GM12878 (cell line): ENCODE results near the gene SUOX. TPM values are rescaled to one million over a fixed set of nuclear protein-coding genes. Genes with fewer than 3 reads are reported as not detected.
A peak's percentile ranks its signal among the peaks of the same experiment; 100 is the strongest.

Experiments
- CHD4 ChIP-seq: fragments of 200-600 bp; sonication (generic); IDR thresholded peaks from 2 replicates; pipeline ENCODE4 v1.6.1; 2016; ENCODE audit warnings: mild to moderate bottlenecking
- ETV6 ChIP-seq, 2 experiments: fragments of 450-650 bp in 1 of 2; IDR thresholded peaks in 1 of 2; conservative IDR thresholded peaks in 1 of 2; 2 replicates each; pipeline ENCODE4 v1.6.1; 2014; ENCODE audit warnings: antibody characterized with exemption in 1 of 2, borderline replicate concordance in 1 of 2, low read depth in 1 of 2, mild to moderate bottlenecking in 1 of 2, moderate library complexity in 1 of 2
- FOXK2 ChIP-seq: fragments of 450-650 bp; IDR thresholded peaks from 2 replicates; pipeline ENCODE4 v1.6.1; 2017; ENCODE audit warnings: mild to moderate bottlenecking, moderate library complexity
- KAT2A ChIP-seq: conservative IDR thresholded peaks from 2 replicates; pipeline ENCODE4 v1.6.1; 2011; ENCODE audit warnings: low read depth, low read length; ENCODE audit not compliant: control insufficient read depth
- NR2C2 ChIP-seq: IDR thresholded peaks from 2 replicates; pipeline ENCODE4 v1.6.1; 2011; ENCODE audit warnings: borderline replicate concordance, low read depth; ENCODE audit not compliant: control insufficient read depth, insufficient read length
- POLR2AphosphoS5 ChIP-seq: IDR thresholded peaks from 2 replicates; pipeline ENCODE4 v1.6.1; 2011; ENCODE audit warnings: mild to moderate bottlenecking, low read length, inconsistent platforms
- RCOR1 ChIP-seq: conservative IDR thresholded peaks from 2 replicates; pipeline ENCODE4 v1.6.1; 2012; ENCODE audit warnings: low read depth, low read length, improper control_type of control experiment
- STAT3 ChIP-seq: IDR thresholded peaks from 2 replicates; pipeline ENCODE4 v1.6.1; 2011; ENCODE audit warnings: low read depth, low read length, improper control_type of control experiment
- ZSCAN29 ChIP-seq: fragments of 450-650 bp; IDR thresholded peaks from 2 replicates; pipeline ENCODE4 v1.6.1; 2017; ENCODE audit warnings: mild to moderate bottlenecking, moderate library complexity
- polyA plus RNA-seq, 11 experiments: library from polyadenylated mRNA; depleted of rRNA in 4 of 11; unstranded in 6 of 11; stranded (reverse) in 5 of 11; fragments of >200 nt; fragmentation: Nextera tagmentation in 4 of 11; fragmentation: Illumina TruSeq in 1 of 11; extraction: Ambion mirVana in 4 of 11; extraction: Trizol in 1 of 11; gene quantifications; 1 replicate in 1 of 11; 2 replicates in 10 of 11; pipeline versions ENCODE4 v1.2.1 to v1.2.3, GENCODE V29; 2011 to 2016; ENCODE audit warnings: inconsistent platforms in 2 of 11, missing spikeins in 2 of 11, low read depth in 1 of 11
- total RNA-seq, 4 experiments: library from RNA; depleted of rRNA in 3 of 4; stranded (reverse); fragments of >200 nt in 3 of 4; fragmentation: Illumina TruSeq in 1 of 4; extraction: Trizol in 1 of 4; gene quantifications; 2 replicates each; pipeline versions ENCODE4 v1.2.1 to v1.2.3, GENCODE V29; 2013 to 2021
- TF ChIP-seq, protein P1 (sequence below): IDR thresholded peaks from 2 replicates; pipeline ENCODE4 v1.6.1; 2011; ENCODE audit warnings: borderline replicate concordance, low read depth, mild to moderate bottlenecking, moderate library complexity, low read length; ENCODE audit not compliant: insufficient read depth, poor library complexity, severe bottlenecking
- TF ChIP-seq, protein P2 (sequence below): IDR thresholded peaks from 2 replicates; pipeline ENCODE4 v1.6.1; 2012; ENCODE audit warnings: improper control_type of control experiment, low read depth, low read length; ENCODE audit not compliant: insufficient replicate concordance
- TF ChIP-seq, protein P3 (sequence below): fragments of 450-650 bp; IDR thresholded peaks from 2 replicates; pipeline ENCODE4 v1.6.1; 2017; ENCODE audit warnings: mild to moderate bottlenecking
- TF ChIP-seq, protein P4 (sequence below): fragments of 450-650 bp; IDR thresholded peaks from 2 replicates; pipeline ENCODE4 v1.6.1; 2016; ENCODE audit warnings: mild to moderate bottlenecking
- TF ChIP-seq, protein P5 (sequence below): fragments of 450-650 bp; IDR thresholded peaks from 2 replicates; pipeline ENCODE4 v1.6.1; 2017; ENCODE audit warnings: borderline replicate concordance
- TF ChIP-seq, protein P6 (sequence below): IDR thresholded peaks from 2 replicates; pipeline ENCODE4 v1.6.1; 2012; ENCODE audit warnings: low read depth, low read length, improper control_type of control experiment

The SUOX gene
- total and polyA plus RNA-seq, 10 of the 15 experiments (the other 5 are each of a cell fraction or from before 2014, with no cell fraction given) = 5.1 to 18.8 (median 13.4) TPM

DNA sequence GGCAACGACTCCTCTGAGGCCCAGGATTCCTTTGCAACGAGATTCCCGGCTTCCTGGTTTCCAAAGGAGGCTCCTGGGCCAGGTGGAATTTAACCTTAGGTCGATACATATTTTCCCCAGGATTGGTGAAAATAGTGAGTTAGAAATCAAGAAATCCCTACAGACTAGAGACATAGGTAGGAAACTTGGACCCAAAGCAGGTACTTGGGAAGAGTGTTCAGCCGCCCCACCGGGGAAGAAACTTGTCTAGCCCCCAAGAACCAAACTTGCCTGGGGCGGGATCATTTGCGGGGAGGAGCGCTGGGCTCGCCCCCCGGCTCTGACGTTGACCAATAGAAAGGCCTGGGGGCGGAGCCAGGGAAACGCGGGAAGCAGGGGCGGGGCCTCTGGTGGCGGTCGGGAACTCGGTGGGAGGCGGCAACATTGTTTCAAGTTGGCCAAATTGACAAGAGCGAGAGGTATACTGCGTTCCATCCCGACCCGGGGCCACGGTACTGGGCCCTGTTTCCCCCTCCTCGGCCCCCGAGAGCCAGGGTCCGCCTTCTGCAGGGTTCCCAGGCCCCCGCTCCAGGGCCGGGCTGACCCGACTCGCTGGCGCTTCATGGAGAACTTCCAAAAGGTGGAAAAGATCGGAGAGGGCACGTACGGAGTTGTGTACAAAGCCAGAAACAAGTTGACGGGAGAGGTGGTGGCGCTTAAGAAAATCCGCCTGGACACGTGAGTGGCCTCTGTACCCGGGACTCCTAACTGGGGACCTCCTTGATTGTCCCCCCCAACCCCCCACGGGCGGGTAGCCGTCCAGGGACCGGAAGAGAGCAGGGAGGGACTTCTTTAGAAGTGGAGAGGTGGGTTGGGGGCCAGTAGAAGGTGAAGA is 30.4 kb upstream of the SUOX start, which contains the start of gene CDK2 (continued):
- TF ChIP-seq, protein P1, sequence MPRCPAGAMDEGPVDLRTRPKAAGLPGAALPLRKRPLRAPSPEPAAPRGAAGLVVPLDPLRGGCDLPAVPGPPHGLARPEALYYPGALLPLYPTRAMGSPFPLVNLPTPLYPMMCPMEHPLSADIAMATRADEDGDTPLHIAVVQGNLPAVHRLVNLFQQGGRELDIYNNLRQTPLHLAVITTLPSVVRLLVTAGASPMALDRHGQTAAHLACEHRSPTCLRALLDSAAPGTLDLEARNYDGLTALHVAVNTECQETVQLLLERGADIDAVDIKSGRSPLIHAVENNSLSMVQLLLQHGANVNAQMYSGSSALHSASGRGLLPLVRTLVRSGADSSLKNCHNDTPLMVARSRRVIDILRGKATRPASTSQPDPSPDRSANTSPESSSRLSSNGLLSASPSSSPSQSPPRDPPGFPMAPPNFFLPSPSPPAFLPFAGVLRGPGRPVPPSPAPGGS = no peak
- TF ChIP-seq NR2C2 (no peak), KAT2A (no peak), FOXK2 (no peak), ZSCAN29 (no peak), RCOR1 (no peak), POLR2AphosphoS5 (peak; percentile 79), ETV6 (conservative IDR thresholded peaks at IDR 0.05 in 1 of 2, IDR thresholded peaks at IDR 0.05 in 1 of 2; ENCODE audit: borderline replicate concordance in 1 of 2, low read depth in 1 of 2) (no peak), CHD4 (no peak), STAT3 (no peak)
- TF ChIP-seq, protein P2, sequence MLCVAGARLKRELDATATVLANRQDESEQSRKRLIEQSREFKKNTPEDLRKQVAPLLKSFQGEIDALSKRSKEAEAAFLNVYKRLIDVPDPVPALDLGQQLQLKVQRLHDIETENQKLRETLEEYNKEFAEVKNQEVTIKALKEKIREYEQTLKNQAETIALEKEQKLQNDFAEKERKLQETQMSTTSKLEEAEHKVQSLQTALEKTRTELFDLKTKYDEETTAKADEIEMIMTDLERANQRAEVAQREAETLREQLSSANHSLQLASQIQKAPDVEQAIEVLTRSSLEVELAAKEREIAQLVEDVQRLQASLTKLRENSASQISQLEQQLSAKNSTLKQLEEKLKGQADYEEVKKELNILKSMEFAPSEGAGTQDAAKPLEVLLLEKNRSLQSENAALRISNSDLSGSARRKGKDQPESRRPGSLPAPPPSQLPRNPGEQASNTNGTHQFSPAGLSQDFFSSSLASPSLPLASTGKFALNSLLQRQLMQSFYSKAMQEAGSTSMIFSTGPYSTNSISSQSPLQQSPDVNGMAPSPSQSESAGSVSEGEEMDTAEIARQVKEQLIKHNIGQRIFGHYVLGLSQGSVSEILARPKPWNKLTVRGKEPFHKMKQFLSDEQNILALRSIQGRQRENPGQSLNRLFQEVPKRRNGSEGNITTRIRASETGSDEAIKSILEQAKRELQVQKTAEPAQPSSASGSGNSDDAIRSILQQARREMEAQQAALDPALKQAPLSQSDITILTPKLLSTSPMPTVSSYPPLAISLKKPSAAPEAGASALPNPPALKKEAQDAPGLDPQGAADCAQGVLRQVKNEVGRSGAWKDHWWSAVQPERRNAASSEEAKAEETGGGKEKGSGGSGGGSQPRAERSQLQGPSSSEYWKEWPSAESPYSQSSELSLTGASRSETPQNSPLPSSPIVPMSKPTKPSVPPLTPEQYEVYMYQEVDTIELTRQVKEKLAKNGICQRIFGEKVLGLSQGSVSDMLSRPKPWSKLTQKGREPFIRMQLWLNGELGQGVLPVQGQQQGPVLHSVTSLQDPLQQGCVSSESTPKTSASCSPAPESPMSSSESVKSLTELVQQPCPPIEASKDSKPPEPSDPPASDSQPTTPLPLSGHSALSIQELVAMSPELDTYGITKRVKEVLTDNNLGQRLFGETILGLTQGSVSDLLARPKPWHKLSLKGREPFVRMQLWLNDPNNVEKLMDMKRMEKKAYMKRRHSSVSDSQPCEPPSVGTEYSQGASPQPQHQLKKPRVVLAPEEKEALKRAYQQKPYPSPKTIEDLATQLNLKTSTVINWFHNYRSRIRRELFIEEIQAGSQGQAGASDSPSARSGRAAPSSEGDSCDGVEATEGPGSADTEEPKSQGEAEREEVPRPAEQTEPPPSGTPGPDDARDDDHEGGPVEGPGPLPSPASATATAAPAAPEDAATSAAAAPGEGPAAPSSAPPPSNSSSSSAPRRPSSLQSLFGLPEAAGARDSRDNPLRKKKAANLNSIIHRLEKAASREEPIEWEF = no peak
- TF ChIP-seq, protein P3, sequence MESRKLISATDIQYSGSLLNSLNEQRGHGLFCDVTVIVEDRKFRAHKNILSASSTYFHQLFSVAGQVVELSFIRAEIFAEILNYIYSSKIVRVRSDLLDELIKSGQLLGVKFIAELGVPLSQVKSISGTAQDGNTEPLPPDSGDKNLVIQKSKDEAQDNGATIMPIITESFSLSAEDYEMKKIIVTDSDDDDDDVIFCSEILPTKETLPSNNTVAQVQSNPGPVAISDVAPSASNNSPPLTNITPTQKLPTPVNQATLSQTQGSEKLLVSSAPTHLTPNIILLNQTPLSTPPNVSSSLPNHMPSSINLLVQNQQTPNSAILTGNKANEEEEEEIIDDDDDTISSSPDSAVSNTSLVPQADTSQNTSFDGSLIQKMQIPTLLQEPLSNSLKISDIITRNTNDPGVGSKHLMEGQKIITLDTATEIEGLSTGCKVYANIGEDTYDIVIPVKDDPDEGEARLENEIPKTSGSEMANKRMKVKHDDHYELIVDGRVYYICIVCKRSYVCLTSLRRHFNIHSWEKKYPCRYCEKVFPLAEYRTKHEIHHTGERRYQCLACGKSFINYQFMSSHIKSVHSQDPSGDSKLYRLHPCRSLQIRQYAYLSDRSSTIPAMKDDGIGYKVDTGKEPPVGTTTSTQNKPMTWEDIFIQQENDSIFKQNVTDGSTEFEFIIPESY = no peak
- TF ChIP-seq, protein P4, sequence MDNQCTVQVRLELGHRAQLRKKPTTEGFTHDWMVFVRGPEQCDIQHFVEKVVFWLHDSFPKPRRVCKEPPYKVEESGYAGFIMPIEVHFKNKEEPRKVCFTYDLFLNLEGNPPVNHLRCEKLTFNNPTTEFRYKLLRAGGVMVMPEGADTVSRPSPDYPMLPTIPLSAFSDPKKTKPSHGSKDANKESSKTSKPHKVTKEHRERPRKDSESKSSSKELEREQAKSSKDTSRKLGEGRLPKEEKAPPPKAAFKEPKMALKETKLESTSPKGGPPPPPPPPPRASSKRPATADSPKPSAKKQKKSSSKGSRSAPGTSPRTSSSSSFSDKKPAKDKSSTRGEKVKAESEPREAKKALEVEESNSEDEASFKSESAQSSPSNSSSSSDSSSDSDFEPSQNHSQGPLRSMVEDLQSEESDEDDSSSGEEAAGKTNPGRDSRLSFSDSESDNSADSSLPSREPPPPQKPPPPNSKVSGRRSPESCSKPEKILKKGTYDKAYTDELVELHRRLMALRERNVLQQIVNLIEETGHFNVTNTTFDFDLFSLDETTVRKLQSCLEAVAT = no peak
- TF ChIP-seq, protein P5, sequence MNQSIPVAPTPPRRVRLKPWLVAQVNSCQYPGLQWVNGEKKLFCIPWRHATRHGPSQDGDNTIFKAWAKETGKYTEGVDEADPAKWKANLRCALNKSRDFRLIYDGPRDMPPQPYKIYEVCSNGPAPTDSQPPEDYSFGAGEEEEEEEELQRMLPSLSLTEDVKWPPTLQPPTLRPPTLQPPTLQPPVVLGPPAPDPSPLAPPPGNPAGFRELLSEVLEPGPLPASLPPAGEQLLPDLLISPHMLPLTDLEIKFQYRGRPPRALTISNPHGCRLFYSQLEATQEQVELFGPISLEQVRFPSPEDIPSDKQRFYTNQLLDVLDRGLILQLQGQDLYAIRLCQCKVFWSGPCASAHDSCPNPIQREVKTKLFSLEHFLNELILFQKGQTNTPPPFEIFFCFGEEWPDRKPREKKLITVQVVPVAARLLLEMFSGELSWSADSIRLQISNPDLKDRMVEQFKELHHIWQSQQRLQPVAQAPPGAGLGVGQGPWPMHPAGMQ = no peak
- TF ChIP-seq, protein P6, sequence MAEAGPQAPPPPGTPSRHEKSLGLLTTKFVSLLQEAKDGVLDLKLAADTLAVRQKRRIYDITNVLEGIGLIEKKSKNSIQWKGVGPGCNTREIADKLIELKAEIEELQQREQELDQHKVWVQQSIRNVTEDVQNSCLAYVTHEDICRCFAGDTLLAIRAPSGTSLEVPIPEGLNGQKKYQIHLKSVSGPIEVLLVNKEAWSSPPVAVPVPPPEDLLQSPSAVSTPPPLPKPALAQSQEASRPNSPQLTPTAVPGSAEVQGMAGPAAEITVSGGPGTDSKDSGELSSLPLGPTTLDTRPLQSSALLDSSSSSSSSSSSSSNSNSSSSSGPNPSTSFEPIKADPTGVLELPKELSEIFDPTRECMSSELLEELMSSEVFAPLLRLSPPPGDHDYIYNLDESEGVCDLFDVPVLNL = peak; percentile 51; the same call in 1 of the 2 replicates
